ENCODE results near the gene SQOR. TPM values are rescaled to one million over a fixed set of nuclear protein-coding genes. Genes with fewer than 3 reads are reported as not detected.

The SQOR gene
- total and polyA plus RNA-seq, 2 of the 4 experiments (the other 2 are of a cell fraction), result 22.1 to 40.3 TPM

- H3K27ac ChIP-seq (ENCODE audit: insufficient read depth, low read length), result no peak overlapping the region
- H3K18ac ChIP-seq (ENCODE audit: low read depth, low read length), result no peak overlapping the region
- H3K4me1 ChIP-seq (ENCODE audit: control insufficient read depth, insufficient read depth, low read length), result no peaks in the 10 kb centered on the region
- intact Hi-C loops (cut with micrococcal nuclease) (no loop called here), in situ Hi-C loops (cut with MboI; ENCODE audit: low sequenced_read_pairs) (no loop called here), dilution Hi-C loops (cut with HindIII; ENCODE audit: low sequenced_read_pairs, unreplicated experiment) (no loop called here)
- H3K27me3 ChIP-seq (ENCODE audit: control insufficient read depth, insufficient read depth, low read length), result no peaks in the 10 kb centered on the region
- no peak overlapping the region for H2BK15ac ChIP-seq (ENCODE audit: low read depth, low read length)
- H2AK5ac ChIP-seq (ENCODE audit: low read depth, low read length), result no peak overlapping the region
- no peak overlapping the region for H4K8ac ChIP-seq (ENCODE audit: low read depth in 2 of 2, low read length in 2 of 2)
- H4K5ac ChIP-seq (ENCODE audit: low read depth, low read length), result no peak overlapping the region
- no peaks in the 10 kb centered on the region; a peak in 1 of 4 replicates for H3K79me1 ChIP-seq (ENCODE audit: low read depth in 1 of 2, low read length in 2 of 2)
- no peak overlapping the region for H2AK9ac ChIP-seq (replicated peaks; ENCODE audit: low read depth, low read length, poor library complexity)
- H3K14ac ChIP-seq (replicated peaks; ENCODE audit: low read depth, low read length), result no peak overlapping the region
- no peak overlapping the region for H3K4me2 ChIP-seq (ENCODE audit: low read depth, low read length)
- no peak overlapping the region for H3K56ac ChIP-seq (ENCODE audit: extremely low read depth, insufficient read depth, low read length)
- BruUV-seq (replicated peaks), result no TSS peak
- ATAC-seq (ENCODE audit: low read depth) (no peak), DNase-seq (no peak)
- CTCF ChIA-PET, result no interaction called here
- no peaks in the 10 kb centered on the region for H3K9me3 ChIP-seq (ENCODE audit: control insufficient read depth, insufficient read depth, low read length)
- no peak overlapping the region for H2BK20ac ChIP-seq (ENCODE audit: low read depth, low read length)
- H3K4me3 ChIP-seq (ENCODE audit: insufficient read depth, low read depth, low read length), result no peak overlapping the region
- no peak overlapping the region for H2BK120ac ChIP-seq (ENCODE audit: low read depth, low read length)
- no peak overlapping the region for H3K23ac ChIP-seq (ENCODE audit: low read depth, low read length)
- no peaks in the 10 kb centered on the region for H4K20me1 ChIP-seq (ENCODE audit: insufficient read depth, low read length)
- no peak overlapping the region for H4K91ac ChIP-seq (ENCODE audit: insufficient read depth, low read depth, low read length)
- H3K4ac ChIP-seq (ENCODE audit: low read depth, low read length), result no peak overlapping the region
- no peak for TF ChIP-seq MAFK (IDR thresholded peaks at IDR 0.05; ENCODE audit: low read depth, low read length)
- no CpG with 5 or more reads among the region's 6 CpGs for WGBS, 2 experiments (ENCODE audit: extremely low coverage in 2 of 2, insufficient read length in 1 of 2)
- H3K36me3 ChIP-seq (ENCODE audit: control insufficient read depth, insufficient read depth, low read length), result peaks cover 2% of the 10 kb centered on the region
- no peak overlapping the region for H2AFZ ChIP-seq (replicated peaks; ENCODE audit: low read length, poor library complexity)
- H2BK5ac ChIP-seq (ENCODE audit: low read depth, low read length, poor library complexity, severe bottlenecking), result no peak overlapping the region
- no peak overlapping the region for H3K9ac ChIP-seq (ENCODE audit: low read depth, low read length)
- H3K9me1 ChIP-seq (ENCODE audit: insufficient read depth, low read length), result no peaks in the 10 kb centered on the region
- POLR2A ChIA-PET (ENCODE audit: unreplicated experiment), result no interaction called here
Observed at GRCh38 chr15:45654749-45655148, 19.9 kb downstream of the SQOR start.

Measured in IMR-90 (cell line).